Neural cell (in vitro differentiated cells): ENCODE results near the gene CEACAM21. TPM values are rescaled to one million over a fixed set of nuclear protein-coding genes. Genes with fewer than 3 reads are reported as not detected.

Source experiments
- H2AFZ ChIP-seq: fragments of 200-600, 300-800 bp; sonication (generic), shearing (Covaris generic); 2 replicates; pipeline ENCODE4 v1.6.0; 2014; ENCODE audit warnings: low read depth, mild to moderate bottlenecking, antibody characterized with exemption, low read length, moderate library complexity
- H3F3A ChIP-seq: fragments of 200-600 bp; shearing (Covaris generic); 2 replicates; pipeline ENCODE4 v1.6.1; 2016; ENCODE audit warnings: mild to moderate bottlenecking, moderate library complexity, mixed read lengths, antibody characterized with exemption, low read length; ENCODE audit not compliant: insufficient read depth, poor library complexity, severe bottlenecking
- H3K27ac ChIP-seq: fragments of 200-600, 300-800 bp; sonication (generic), shearing (Covaris generic); 2 replicates; pipeline ENCODE4 v1.5.1; 2014; ENCODE audit warnings: mild to moderate bottlenecking, low read length, moderate library complexity
- H3K27me3 ChIP-seq: fragments of 300-800, 200-600 bp; sonication (generic), shearing (Covaris generic); 2 replicates; pipeline ENCODE4 v1.6.0; 2014; ENCODE audit warnings: mild to moderate bottlenecking, low read depth, low read length, moderate library complexity; ENCODE audit not compliant: insufficient read depth
- H3K36me3 ChIP-seq: fragments of 300-800, 200-600 bp; sonication (generic), shearing (Covaris generic); 2 replicates; pipeline ENCODE4 v1.5.1; 2014; ENCODE audit warnings: mild to moderate bottlenecking, antibody characterized with exemption, low read length, moderate library complexity; ENCODE audit not compliant: insufficient read depth
- H3K4me2 ChIP-seq: fragments of 300-800, 200-600 bp; sonication (generic), shearing (Covaris generic); 2 replicates; pipeline ENCODE4 v1.6.0; 2014; ENCODE audit warnings: mild to moderate bottlenecking, low read length
- H3K4me3 ChIP-seq: fragments of 300-800, 200-600 bp; sonication (generic), shearing (Covaris generic); 2 replicates; pipeline ENCODE4 v1.5.1; 2014; ENCODE audit warnings: mild to moderate bottlenecking, low read length, moderate library complexity
- H3K79me2 ChIP-seq: fragments of 200-600 bp; shearing (Covaris generic); replicated peaks from 2 replicates; pipeline ENCODE4 v1.6.0; 2014; ENCODE audit warnings: mild to moderate bottlenecking, low read length, moderate library complexity; ENCODE audit not compliant: insufficient read depth
- H3K9ac ChIP-seq: fragments of 300-800, 200-600 bp; sonication (generic), shearing (Covaris generic); 2 replicates; pipeline ENCODE4 v1.6.1; 2016; ENCODE audit warnings: mild to moderate bottlenecking, low read length, mixed read lengths
- H3K9me2 ChIP-seq: fragments of 200-600 bp; shearing (Covaris generic); 2 replicates; pipeline ENCODE4 v1.6.1; 2016; ENCODE audit warnings: mild to moderate bottlenecking, low read length, mixed read lengths; ENCODE audit not compliant: insufficient read depth
- H3K9me3 ChIP-seq: fragments of 200-600, 300-800 bp; sonication (generic), shearing (Covaris generic); 2 replicates; pipeline ENCODE4 v1.6.1; 2016; ENCODE audit warnings: mild to moderate bottlenecking, mixed run types, low read length, moderate library complexity, mixed read lengths
- H4K20me1 ChIP-seq: fragments of 200-600 bp; shearing (Covaris generic); 2 replicates; pipeline ENCODE4 v1.6.1; 2016; ENCODE audit warnings: mild to moderate bottlenecking, mixed run types; ENCODE audit not compliant: insufficient read depth
- EP300 ChIP-seq: fragments of 450-650 bp; conservative IDR thresholded peaks from 2 replicates; pipeline ENCODE4 v1.6.1; 2014; ENCODE audit warnings: antibody characterized with exemption, mild to moderate bottlenecking, moderate library complexity; ENCODE audit not compliant: poor library complexity, severe bottlenecking
- POLR2AphosphoS5 ChIP-seq: IDR thresholded peaks from 2 replicates; pipeline ENCODE4 v1.6.1; 2012
- RAD21 ChIP-seq: fragments of 450-650 bp; conservative IDR thresholded peaks from 2 replicates; pipeline ENCODE4 v1.6.1; 2014; ENCODE audit warnings: antibody characterized with exemption, mild to moderate bottlenecking, moderate library complexity
- SMC3 ChIP-seq: fragments of 450-650 bp; conservative IDR thresholded peaks from 2 replicates; pipeline ENCODE4 v1.6.1; 2014; ENCODE audit warnings: antibody characterized with exemption, mild to moderate bottlenecking, moderate library complexity; ENCODE audit not compliant: poor library complexity
- TAF1 ChIP-seq: IDR thresholded peaks from 2 replicates; pipeline ENCODE4 v1.6.1; 2012; ENCODE audit warnings: low read depth
- polyA plus RNA-seq: library from polyadenylated mRNA; depleted of rRNA; stranded (reverse); fragments of >200 nt; gene quantifications from 2 replicates; pipeline ENCODE4 v1.2.3, GENCODE V29; 2014
- TF ChIP-seq, protein P1 (sequence below): IDR thresholded peaks from 2 replicates; pipeline ENCODE4 v1.6.1; 2012; ENCODE audit warnings: borderline replicate concordance
- TF ChIP-seq, protein P2 (sequence below): fragments of 450-650 bp; IDR thresholded peaks from 2 replicates; pipeline ENCODE4 v1.5.1; 2014; ENCODE audit warnings: antibody characterized with exemption, mild to moderate bottlenecking, moderate library complexity; ENCODE audit not compliant: poor library complexity, severe bottlenecking

CEACAM21 gene
- polyA plus RNA-seq, 1 donor from 2014 or later: 2.9 TPM

- H3K36me3 ChIP-seq: no peaks in the 10 kb centered on the region
- H3K4me3 ChIP-seq: no peak overlapping the region
- H3K27ac ChIP-seq: no peak overlapping the region
- no peaks in the 10 kb centered on the region for H4K20me1 ChIP-seq
- no peak overlapping the region for H3K4me2 ChIP-seq
- H3K9me2 ChIP-seq: no peaks in the 10 kb centered on the region
- no peak for TF ChIP-seq TAF1
- TF ChIP-seq, protein P1, sequence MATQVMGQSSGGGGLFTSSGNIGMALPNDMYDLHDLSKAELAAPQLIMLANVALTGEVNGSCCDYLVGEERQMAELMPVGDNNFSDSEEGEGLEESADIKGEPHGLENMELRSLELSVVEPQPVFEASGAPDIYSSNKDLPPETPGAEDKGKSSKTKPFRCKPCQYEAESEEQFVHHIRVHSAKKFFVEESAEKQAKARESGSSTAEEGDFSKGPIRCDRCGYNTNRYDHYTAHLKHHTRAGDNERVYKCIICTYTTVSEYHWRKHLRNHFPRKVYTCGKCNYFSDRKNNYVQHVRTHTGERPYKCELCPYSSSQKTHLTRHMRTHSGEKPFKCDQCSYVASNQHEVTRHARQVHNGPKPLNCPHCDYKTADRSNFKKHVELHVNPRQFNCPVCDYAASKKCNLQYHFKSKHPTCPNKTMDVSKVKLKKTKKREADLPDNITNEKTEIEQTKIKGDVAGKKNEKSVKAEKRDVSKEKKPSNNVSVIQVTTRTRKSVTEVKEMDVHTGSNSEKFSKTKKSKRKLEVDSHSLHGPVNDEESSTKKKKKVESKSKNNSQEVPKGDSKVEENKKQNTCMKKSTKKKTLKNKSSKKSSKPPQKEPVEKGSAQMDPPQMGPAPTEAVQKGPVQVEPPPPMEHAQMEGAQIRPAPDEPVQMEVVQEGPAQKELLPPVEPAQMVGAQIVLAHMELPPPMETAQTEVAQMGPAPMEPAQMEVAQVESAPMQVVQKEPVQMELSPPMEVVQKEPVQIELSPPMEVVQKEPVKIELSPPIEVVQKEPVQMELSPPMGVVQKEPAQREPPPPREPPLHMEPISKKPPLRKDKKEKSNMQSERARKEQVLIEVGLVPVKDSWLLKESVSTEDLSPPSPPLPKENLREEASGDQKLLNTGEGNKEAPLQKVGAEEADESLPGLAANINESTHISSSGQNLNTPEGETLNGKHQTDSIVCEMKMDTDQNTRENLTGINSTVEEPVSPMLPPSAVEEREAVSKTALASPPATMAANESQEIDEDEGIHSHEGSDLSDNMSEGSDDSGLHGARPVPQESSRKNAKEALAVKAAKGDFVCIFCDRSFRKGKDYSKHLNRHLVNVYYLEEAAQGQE: no peak
- H3K9me3 ChIP-seq: no peaks in the 10 kb centered on the region
- H3K79me2 ChIP-seq: no peaks in the 10 kb centered on the region
- no peak overlapping the region for H3K9ac ChIP-seq
- no peak overlapping the region for H2AFZ ChIP-seq
- H3F3A ChIP-seq: no peaks in the 10 kb centered on the region
- H3K27me3 ChIP-seq: no peaks in the 10 kb centered on the region
Observed at GRCh38 chr19:41586064-41586463, 10.1 kb downstream of the CEACAM21 start.

DNA sequence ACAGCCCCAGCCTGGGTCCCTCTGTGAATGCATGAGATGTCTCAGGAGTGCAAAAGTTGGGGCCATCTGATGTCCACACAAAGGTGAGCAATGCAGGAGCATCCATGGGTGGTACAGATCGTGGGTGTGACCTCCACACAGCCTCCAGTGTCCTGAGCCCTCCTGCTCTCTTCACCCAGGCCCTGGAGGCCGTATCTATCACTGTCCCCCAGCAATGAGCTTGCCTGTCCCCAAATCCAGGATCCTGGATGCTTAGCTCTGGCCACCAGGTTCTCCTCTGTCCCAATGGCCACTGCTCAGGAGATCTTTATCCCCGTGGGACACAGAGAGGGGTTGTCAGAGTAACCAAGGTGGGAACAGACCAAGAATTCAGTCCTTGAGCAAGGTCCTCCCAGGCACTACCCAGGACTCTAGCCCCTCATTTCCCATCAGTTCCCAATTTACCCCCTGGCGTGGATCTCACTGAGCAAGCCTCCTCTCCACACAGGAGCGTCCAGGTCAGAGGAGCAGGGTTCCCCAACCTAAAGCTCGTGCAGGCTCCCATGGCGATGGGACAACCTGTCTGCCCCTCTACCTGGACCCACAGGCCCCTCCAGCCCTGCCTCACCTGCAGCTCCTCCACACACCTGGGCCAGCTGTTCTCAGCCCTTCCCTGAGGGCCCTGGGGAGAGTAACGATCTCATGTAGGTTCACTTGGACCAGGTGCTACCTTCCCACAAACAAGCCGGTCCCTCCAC lies 11.3 kb downstream of the CEACAM21 start:
- Histone ChIP-seq H3K4me2 (no peak overlapping the region), H3F3A (no peaks in the 10 kb centered on the region), H3K79me2 (no peaks in the 10 kb centered on the region), H3K9me2 (no peaks in the 10 kb centered on the region), H4K20me1 (no peaks in the 10 kb centered on the region), H3K4me3 (no peak overlapping the region), H3K27me3 (no peaks in the 10 kb centered on the region), H2AFZ (no peak overlapping the region), H3K27ac (no peak overlapping the region), H3K9ac (no peak overlapping the region), H3K9me3 (peaks cover 3% of the 10 kb centered on the region), H3K36me3 (no peaks in the 10 kb centered on the region)
- TF ChIP-seq EP300: no peak
- TF ChIP-seq POLR2AphosphoS5: no peak
- no peak for TF ChIP-seq RAD21
- TF ChIP-seq, protein P2, sequence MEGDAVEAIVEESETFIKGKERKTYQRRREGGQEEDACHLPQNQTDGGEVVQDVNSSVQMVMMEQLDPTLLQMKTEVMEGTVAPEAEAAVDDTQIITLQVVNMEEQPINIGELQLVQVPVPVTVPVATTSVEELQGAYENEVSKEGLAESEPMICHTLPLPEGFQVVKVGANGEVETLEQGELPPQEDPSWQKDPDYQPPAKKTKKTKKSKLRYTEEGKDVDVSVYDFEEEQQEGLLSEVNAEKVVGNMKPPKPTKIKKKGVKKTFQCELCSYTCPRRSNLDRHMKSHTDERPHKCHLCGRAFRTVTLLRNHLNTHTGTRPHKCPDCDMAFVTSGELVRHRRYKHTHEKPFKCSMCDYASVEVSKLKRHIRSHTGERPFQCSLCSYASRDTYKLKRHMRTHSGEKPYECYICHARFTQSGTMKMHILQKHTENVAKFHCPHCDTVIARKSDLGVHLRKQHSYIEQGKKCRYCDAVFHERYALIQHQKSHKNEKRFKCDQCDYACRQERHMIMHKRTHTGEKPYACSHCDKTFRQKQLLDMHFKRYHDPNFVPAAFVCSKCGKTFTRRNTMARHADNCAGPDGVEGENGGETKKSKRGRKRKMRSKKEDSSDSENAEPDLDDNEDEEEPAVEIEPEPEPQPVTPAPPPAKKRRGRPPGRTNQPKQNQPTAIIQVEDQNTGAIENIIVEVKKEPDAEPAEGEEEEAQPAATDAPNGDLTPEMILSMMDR: no peak
- TF ChIP-seq SMC3: no peak

DNA sequence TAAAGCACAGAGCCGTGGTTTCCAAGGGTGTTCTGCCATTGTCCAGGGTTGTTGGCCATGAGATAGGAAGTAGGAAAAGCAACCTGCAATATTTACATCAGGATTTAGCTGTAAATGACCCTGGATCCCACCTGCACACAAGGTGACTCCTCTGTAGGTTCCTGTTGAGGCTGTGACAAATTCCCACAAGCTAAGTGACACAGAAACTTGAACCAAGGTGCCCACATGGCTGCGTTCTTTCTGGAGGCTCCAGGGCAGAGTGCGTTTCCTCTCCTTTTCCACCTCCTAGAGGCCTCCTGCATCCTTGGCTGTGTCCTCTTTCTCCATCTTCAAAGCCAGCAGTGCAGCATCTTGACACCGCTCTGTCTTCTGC lies 11.9 kb downstream of the CEACAM21 start:
- no peak overlapping the region for H3K4me3 ChIP-seq
- no peaks in the 10 kb centered on the region for H3K79me2 ChIP-seq
- no peaks in the 10 kb centered on the region for H3K27me3 ChIP-seq
- H3K36me3 ChIP-seq: no peaks in the 10 kb centered on the region
- peaks cover 3% of the 10 kb centered on the region for H3K9me3 ChIP-seq
- H3F3A ChIP-seq: no peaks in the 10 kb centered on the region
- no peak overlapping the region for H3K9ac ChIP-seq
- H3K9me2 ChIP-seq: no peaks in the 10 kb centered on the region
- TF ChIP-seq SMC3: no peak
- no peak overlapping the region for H2AFZ ChIP-seq
- no peak overlapping the region for H3K27ac ChIP-seq
- H4K20me1 ChIP-seq: no peaks in the 10 kb centered on the region
- H3K4me2 ChIP-seq: no peak overlapping the region
